SK-N-SH (cell line): ENCODE results near the gene WWOX. TPM values are rescaled to one million over a fixed set of nuclear protein-coding genes. Genes with fewer than 3 reads are reported as not detected.

Experiments used
- CTCF ChIA-PET: fragments of 300-600, 350-600 bp; formaldehyde crosslinking; extraction: SDS; loops from one replicate; lab custom pipeline; 2021; lab: Yijun Ruan, JAX
- POLR2A ChIA-PET: fragments of 350-600 bp; sonication (Branson Sonifier 250); formaldehyde crosslinking; extraction: SDS; loops from one replicate; lab custom pipeline; 2020; ENCODE audit warnings: antibody characterized with exemption, inconsistent platforms; lab: Yijun Ruan, JAX
- DNase-seq: peaks from one replicate; pipeline ENCODE4 v3.0.0; 2012
- H2AFZ ChIP-seq: fragments of 200-600 bp; sonication (generic); 2 replicates; pipeline ENCODE4 v1.8.1; 2016; ENCODE audit warnings: antibody characterized with exemption, mild to moderate bottlenecking, low read depth
- H3F3A ChIP-seq: fragments of 200-600 bp; sonication (generic); replicated peaks from 2 replicates; pipeline ENCODE3; 2016; ENCODE audit warnings: antibody characterized with exemption, mild to moderate bottlenecking; ENCODE audit not compliant: insufficient read depth
- H3K27ac ChIP-seq, 2 experiments: fragments of 200-500 bp in 1 of 2; fragments of 200-600 bp in 1 of 2; sonication (Bioruptor generic) in 1 of 2; sonication (generic), shearing (Covaris generic) in 1 of 2; 2 replicates each; pipeline versions ENCODE4 v1.5.1 to v1.6.1; 2014 to 2016; ENCODE audit warnings: low read depth in 2 of 2, inconsistent platforms in 1 of 2, low read length in 1 of 2, mild to moderate bottlenecking in 1 of 2, mixed read lengths in 1 of 2
- H3K27me3 ChIP-seq: fragments of 200-600 bp; sonication (generic), shearing (Covaris generic); 2 replicates; pipeline ENCODE4 v1.6.1; 2016; ENCODE audit warnings: mixed run types; ENCODE audit not compliant: insufficient read depth
- H3K36me3 ChIP-seq, 2 experiments: fragments of 200-500 bp in 1 of 2; fragments of 200-600 bp in 1 of 2; sonication (Bioruptor generic) in 1 of 2; sonication (generic) in 1 of 2; replicated peaks in 1 of 2; 2 replicates each; pipeline versions ENCODE3 to v1.5.1; 2014 to 2016; ENCODE audit warnings: low read length in 1 of 2, mild to moderate bottlenecking in 1 of 2; ENCODE audit not compliant: insufficient read depth in 2 of 2, control insufficient read depth in 1 of 2
- H3K4me1 ChIP-seq, 2 experiments: fragments of 200-500 bp in 1 of 2; fragments of 200-600 bp in 1 of 2; sonication (Bioruptor generic) in 1 of 2; sonication (generic), shearing (Covaris generic) in 1 of 2; 2 replicates each; pipeline versions ENCODE4 v1.5.1 to v1.6.1; 2014 to 2016; ENCODE audit warnings: low read depth in 1 of 2, low read length in 1 of 2, mixed run types in 1 of 2; ENCODE audit not compliant: insufficient read depth in 2 of 2, control insufficient read depth in 1 of 2
- H3K4me2 ChIP-seq: fragments of 200-600 bp; sonication (generic), shearing (Covaris generic); 2 replicates; pipeline ENCODE4 v1.6.1; 2017; ENCODE audit warnings: mixed run types
- H3K4me3 ChIP-seq, 2 experiments: fragments of 200-500 bp in 1 of 2; fragments of 200-600 bp in 1 of 2; sonication (Bioruptor generic) in 1 of 2; sonication (generic), shearing (Covaris generic) in 1 of 2; 2 replicates each; pipeline versions ENCODE4 v1.5.1 to v1.8.1; 2014 to 2016; ENCODE audit warnings: low read depth in 2 of 2, inconsistent platforms in 1 of 2, low read length in 1 of 2, mild to moderate bottlenecking in 1 of 2, mixed read lengths in 1 of 2, moderate library complexity in 1 of 2
- H3K79me2 ChIP-seq: fragments of 200-600 bp; sonication (generic); 2 replicates; pipeline ENCODE4 v1.8.1; 2017; ENCODE audit warnings: mild to moderate bottlenecking; ENCODE audit not compliant: insufficient read depth
- H3K9ac ChIP-seq: fragments of 200-600 bp; sonication (generic); 2 replicates; pipeline ENCODE4 v1.6.1; 2017; ENCODE audit warnings: mixed run types
- H3K9me2 ChIP-seq: fragments of 200-600 bp; sonication (generic); 2 replicates; pipeline ENCODE4 v1.6.1; 2017; ENCODE audit warnings: mixed run types
- H3K9me3 ChIP-seq: fragments of 200-600 bp; sonication (generic); 2 replicates; pipeline ENCODE4 v1.6.1; 2017; ENCODE audit warnings: mixed run types, mild to moderate bottlenecking, moderate library complexity
- H4K20me1 ChIP-seq: fragments of 200-600 bp; sonication (generic); 2 replicates; pipeline ENCODE4 v1.6.1; 2017; ENCODE audit warnings: mild to moderate bottlenecking, mixed run types; ENCODE audit not compliant: insufficient read depth
- CHD2 ChIP-seq: fragments of 150-350 bp; IDR thresholded peaks from 2 replicates; pipeline ENCODE4 v1.6.1; 2018; ENCODE audit warnings: low read length; ENCODE audit not compliant: partially characterized antibody
- EZH2phosphoT487 ChIP-seq: fragments of 200-600 bp; sonication (generic); IDR thresholded peaks from 2 replicates; pipeline ENCODE4 v1.6.1; 2017; ENCODE audit warnings: low read depth, mixed run types, mild to moderate bottlenecking, antibody characterized with exemption, moderate library complexity, borderline replicate concordance
- FOXJ3 ChIP-seq: sonication (generic); formaldehyde crosslinking; IDR thresholded peaks from 2 replicates; pipeline ENCODE4 v1.5.1; 2020; ENCODE audit warnings: mild to moderate bottlenecking, missing genetic modification reagents
- GABPA ChIP-seq: IDR thresholded peaks from 2 replicates; pipeline ENCODE4 v1.4.0; 2012; ENCODE audit warnings: low read depth, mild to moderate bottlenecking
- MAX ChIP-seq: IDR thresholded peaks from 2 replicates; pipeline ENCODE4 v1.4.0; 2012; ENCODE audit warnings: low read depth
- MEF2A ChIP-seq: IDR thresholded peaks from 2 replicates; pipeline ENCODE4 v1.4.0; 2012; ENCODE audit warnings: low read depth, borderline replicate concordance
- NFIC ChIP-seq: IDR thresholded peaks from 2 replicates; pipeline ENCODE4 v1.4.0; 2012; ENCODE audit warnings: borderline replicate concordance
- NRF1 ChIP-seq: IDR thresholded peaks from 2 replicates; pipeline ENCODE4 v1.6.1; 2012; ENCODE audit warnings: low read depth, mild to moderate bottlenecking, low read length
- PBX3 ChIP-seq: IDR thresholded peaks from 2 replicates; pipeline ENCODE4; 2012
- POLR2AphosphoS5 ChIP-seq: IDR thresholded peaks from 2 replicates; pipeline ENCODE4 v1.6.1; 2012; ENCODE audit warnings: low read depth, low read length
- RAD21 ChIP-seq: IDR thresholded peaks from 2 replicates; pipeline ENCODE4 v1.6.1; 2012; ENCODE audit warnings: mild to moderate bottlenecking, low read length
- REST ChIP-seq: IDR thresholded peaks from 2 replicates; pipeline ENCODE4 v1.6.1; 2012; ENCODE audit warnings: mild to moderate bottlenecking, low read depth, low read length, moderate library complexity
- RFX5 ChIP-seq: IDR thresholded peaks from 2 replicates; pipeline ENCODE4 v1.6.1; 2012; ENCODE audit warnings: mild to moderate bottlenecking, improper control_type of control experiment, low read length
- TAF1 ChIP-seq: IDR thresholded peaks from 2 replicates; pipeline ENCODE4 v1.6.1; 2012; ENCODE audit warnings: low read depth, mild to moderate bottlenecking, low read length, moderate library complexity, borderline replicate concordance
- TCF12 ChIP-seq: IDR thresholded peaks from 2 replicates; pipeline ENCODE4 v1.4.0; 2012
- USF1 ChIP-seq: IDR thresholded peaks from 2 replicates; pipeline ENCODE4 v1.4.0; 2012; ENCODE audit warnings: low read depth, borderline replicate concordance
- ZBTB33 ChIP-seq: IDR thresholded peaks from 2 replicates; pipeline ENCODE4 v1.4.0; 2012; ENCODE audit warnings: low read depth, borderline replicate concordance
- WGBS: methylation state at CpG from one replicate; pipeline ENCODE4 v1.1.6; 2017; ENCODE audit warnings: low lambda C conversion rate; 5-methylcytosine and 5-hydroxymethylcytosine counted together
- polyA plus RNA-seq, 3 experiments: library from polyadenylated mRNA; depleted of rRNA; stranded (reverse); fragments of >200 nt; gene quantifications; 2 replicates each; pipeline ENCODE4 v1.2.3, GENCODE V29; 2012

Gene WWOX
- polyA plus RNA-seq, 1 of the 3 experiments (the other 2 are of a cell fraction) = 10.8 TPM

- no peak for DNase-seq
- ChIA-PET POLR2A (no interaction called here), CTCF (no interaction called here)
- Histone ChIP-seq H3K9me2 (no peaks in the 10 kb centered on the region), H3K27ac (no peak overlapping the region), H3K36me3 (no peaks in the 10 kb centered on the region), H3K27me3 (no peaks in the 10 kb centered on the region), H3K9me3 (no peaks in the 10 kb centered on the region), H2AFZ (no peak overlapping the region), H3K79me2 (no peaks in the 10 kb centered on the region), H3K9ac (no peak overlapping the region), H3K4me2 (no peak overlapping the region), H3K4me3 (no peak overlapping the region), H3K4me1 (no peaks in the 10 kb centered on the region), H4K20me1 (no peaks in the 10 kb centered on the region), H3F3A (no peaks in the 10 kb centered on the region)
- no peak for TF ChIP-seq PBX3
- no peak for TF ChIP-seq EZH2phosphoT487
- TF ChIP-seq MEF2A = no peak
- no peak for TF ChIP-seq FOXJ3 (CRISPR knock-in tag)
- TF ChIP-seq GABPA = no peak
- TF ChIP-seq TCF12 = no peak
- no peak for TF ChIP-seq NFIC
- TF ChIP-seq TAF1 = no peak
- no peak for TF ChIP-seq CHD2
- TF ChIP-seq MAX = no peak
- TF ChIP-seq NRF1 = no peak
- no peak for TF ChIP-seq RAD21
- no peak for TF ChIP-seq POLR2AphosphoS5
- no peak for TF ChIP-seq REST
- no peak for TF ChIP-seq ZBTB33
- no peak for TF ChIP-seq RFX5
- TF ChIP-seq USF1 = no peak
- 100% methylated on average over 1 of the region's 1 CpG for WGBS
Observed at GRCh38 chr16:78254841-78255240, 155.4 kb downstream of the WWOX start.
